Gastroesophageal sphincter (tissue), 3 donors: ENCODE measurements around the gene PARD3.
"Not testable (repeated sequence)": the region's sequence is repeated elsewhere in the genome, so short reads cannot be mapped to it uniquely, and the experiment has no call there.

ENCODE experiments used
- CTCF ChIP-seq, 4 experiments: fragments of 200-600 bp in 2 of 4; fragments of 450-650 bp in 2 of 4; sonication (generic) in 1 of 4; IDR thresholded peaks; one replicate each; pipeline ENCODE4 v1.5.1; 2017 to 2019; ENCODE audit warnings: antibody characterized with exemption in 4 of 4, mild to moderate bottlenecking in 2 of 4, moderate library complexity in 2 of 4
- EP300 ChIP-seq: sonication (generic); formaldehyde crosslinking; IDR thresholded peaks from one replicate; pipeline ENCODE4 v1.6.1; 2017; ENCODE audit warnings: antibody characterized with exemption, mild to moderate bottlenecking
- POLR2A ChIP-seq, 2 donors: fragments of 450-650 bp; IDR thresholded peaks; one replicate each; pipeline ENCODE4 v1.6.1; 2017; ENCODE audit warnings: antibody characterized with exemption in 2 of 2, mild to moderate bottlenecking in 2 of 2, moderate library complexity in 1 of 2
- POLR2AphosphoS5 ChIP-seq: sonication (generic); formaldehyde crosslinking; IDR thresholded peaks from one replicate; pipeline ENCODE4 v1.6.1; 2017; ENCODE audit warnings: antibody characterized with exemption

GRCh38 chr10:34793581-34793980 is 21.5 kb downstream of the PARD3 start:
- TF ChIP-seq POLR2AphosphoS5; CTCF (IDR thresholded peaks at IDR 0.05); POLR2A (IDR thresholded peaks at IDR 0.05); EP300: not testable (repeated sequence)
